MM.1S (cell line): ENCODE results near the gene ISCU.

ENCODE experiments used
- CTCF ChIP-seq: fragments of 300-600 bp; sonication (generic); IDR thresholded peaks from 2 replicates; pipeline ENCODE4 v1.5.1; 2016; ENCODE audit warnings: antibody characterized with exemption, low read length, mixed read lengths
- EZH2 ChIP-seq: fragments of 300-600 bp; sonication (generic); optimal IDR thresholded peaks from 2 replicates; pipeline ENCODE3; 2017; ENCODE audit warnings: low read depth, mild to moderate bottlenecking, antibody characterized with exemption, low read length, mixed read lengths

GRCh38 chr12:108605690-108606406 is 43.5 kb downstream of the ISCU start:
- TF ChIP-seq CTCF (no peak), EZH2 (no peak)
